ENCODE data around the gene DYRK1A.
"Not testable (repeated sequence)": the region's sequence is repeated elsewhere in the genome, so short reads cannot be mapped to it uniquely, and the experiment has no call there.

DYRK1A gene

DNA sequence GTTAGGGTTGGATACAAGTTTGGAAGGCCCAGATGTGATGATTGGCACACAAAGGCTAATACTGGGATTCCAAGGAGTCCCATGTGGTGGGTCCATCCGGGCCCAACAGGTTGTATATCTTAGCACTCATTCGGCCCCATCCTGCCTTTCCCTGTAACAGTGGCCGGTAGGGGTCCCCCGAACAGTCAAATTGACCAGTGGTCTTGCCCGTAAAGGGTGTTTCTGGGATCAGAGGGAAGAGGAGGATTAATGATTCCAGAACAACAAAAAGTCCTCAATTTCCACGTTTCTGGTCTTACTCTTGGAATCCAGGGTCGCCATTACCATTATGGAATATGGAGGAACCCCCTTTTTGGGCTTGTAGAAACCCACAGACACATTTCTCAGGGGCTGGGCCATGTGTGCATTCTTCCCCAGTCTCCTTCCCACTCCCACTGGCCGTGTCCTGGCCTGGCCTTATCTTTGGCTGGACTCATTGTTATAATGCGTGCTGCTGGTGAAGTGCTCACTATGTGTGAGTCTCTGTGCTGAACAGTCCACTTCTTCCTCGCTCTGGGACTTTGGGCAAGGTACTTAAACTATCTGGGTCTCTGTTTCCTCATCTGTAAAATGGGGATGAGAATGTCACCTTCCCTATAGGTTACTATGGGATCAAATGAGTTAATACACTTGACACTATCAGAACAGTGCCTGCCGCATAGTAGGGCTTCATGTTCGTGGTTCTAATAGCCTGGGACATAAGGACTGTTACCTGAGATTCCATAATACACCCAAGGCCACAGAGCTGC lies 161.8 kb downstream of the DYRK1A start:
- no peak for DNase-seq (ENCODE audit: low spot score)

DNA sequence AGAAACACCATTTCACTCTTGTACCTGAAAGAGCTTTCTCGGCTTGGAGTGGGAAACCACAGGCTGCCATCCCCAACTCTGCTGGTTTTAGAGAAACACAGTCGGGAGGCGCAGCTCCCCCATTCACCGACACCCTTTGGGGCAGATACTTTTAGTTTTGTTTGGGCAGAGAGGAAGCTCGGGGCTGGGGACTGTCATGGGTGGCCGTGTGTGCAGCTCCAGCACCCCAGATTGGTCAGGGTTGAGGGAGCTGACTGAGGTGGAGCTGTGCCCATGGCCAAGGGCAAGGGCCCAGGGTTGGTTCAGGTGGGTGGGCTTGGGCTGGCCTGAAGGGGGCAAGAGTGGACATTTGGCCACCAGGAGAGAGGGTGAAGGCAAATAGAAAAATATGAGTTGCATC lies 163.1 kb downstream of the DYRK1A start:
- no peak for DNase-seq (ENCODE audit: low spot score)

DNA sequence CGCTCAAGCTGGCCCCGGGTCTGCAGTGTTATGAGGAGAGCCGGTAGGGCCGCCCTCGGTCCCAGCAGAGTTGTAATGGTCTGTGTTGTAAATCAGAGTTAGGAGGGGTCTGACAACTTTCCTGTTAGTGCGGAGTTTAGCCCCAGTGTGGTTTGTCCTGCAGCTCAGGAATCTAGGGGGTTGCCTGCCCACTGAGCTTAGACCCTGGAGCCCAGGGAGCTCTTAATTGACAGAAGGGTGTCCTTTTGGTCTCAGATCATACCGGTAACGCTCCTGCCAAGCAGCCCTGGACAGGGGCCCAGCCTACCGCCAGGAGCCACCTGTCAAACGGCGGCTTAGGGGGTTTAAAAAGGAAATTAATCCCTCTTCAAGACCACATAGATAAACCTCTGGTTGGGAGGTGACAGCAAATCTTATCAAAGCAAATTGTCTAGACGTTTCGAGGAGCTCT lies 164.4 kb downstream of the DYRK1A start:
- DNase-seq (ENCODE audit: low spot score): no peak

DNA sequence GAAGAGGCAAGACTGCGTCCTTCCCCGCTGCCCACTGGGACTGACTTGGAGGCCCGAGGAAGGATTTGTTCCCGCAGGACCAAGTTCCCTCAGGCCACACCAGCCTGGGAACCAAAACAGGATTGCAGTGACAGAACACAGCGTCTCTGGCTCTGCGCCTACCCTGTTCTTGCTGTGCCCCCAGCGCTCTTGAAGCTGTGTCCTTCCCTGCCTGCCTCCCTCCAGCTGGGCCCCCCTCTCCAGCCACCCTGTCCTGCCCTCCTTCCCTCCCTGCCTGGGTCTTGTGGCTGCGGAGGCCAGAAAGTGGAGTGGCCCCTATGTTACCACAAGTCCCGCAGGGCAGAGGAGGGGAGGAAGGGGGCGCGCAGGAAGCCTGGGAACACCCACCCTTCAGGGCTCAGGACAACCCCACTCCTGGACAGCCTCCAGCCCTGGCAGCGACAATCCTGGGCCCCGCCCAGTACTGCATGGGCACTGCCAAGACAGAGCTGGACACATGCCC lies 164.9 kb downstream of the DYRK1A start:
- peak; percentile 20 for DNase-seq (ENCODE audit: low spot score)

DNA sequence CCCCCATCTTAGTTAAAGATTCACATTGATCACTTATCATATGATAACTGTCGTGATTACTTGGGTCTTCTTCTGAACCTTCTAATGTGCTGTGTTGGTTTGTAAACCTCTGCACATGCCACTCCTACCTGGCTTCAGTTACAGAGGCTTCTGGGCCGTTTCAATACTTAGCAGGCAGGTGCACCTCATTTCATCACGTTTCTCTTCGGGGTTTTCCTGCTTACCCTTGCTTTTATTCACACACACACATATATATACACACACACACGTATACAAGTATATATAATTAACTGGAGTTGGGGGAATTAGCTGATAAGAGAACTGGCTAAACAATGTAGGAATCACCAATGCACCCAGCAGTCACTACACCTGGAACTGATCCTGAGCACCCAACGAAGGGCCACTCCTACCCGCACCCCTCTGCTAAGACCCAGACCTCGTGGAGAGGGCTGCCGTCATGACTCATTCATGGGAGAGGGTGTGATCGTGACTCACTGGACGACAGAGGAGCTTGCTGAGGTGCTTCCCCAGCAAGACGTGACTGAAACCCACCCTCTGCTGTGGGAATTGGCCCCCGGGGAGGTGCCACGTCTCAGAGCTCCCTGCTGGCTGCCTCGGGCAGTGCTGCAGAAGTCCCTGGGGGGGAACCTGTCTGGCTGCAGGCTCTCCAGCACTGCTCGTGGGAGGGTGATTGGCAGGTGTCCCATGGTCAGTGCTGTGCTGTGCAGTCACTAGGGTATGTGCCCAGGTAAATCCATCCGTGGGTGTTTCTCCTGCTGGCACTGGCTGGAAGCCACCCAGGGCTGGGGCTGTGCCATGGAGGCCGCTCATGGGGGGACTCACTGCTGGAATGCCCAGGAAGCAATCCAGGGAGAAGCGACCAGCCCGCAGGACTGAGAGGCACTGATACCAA lies 166.6 kb downstream of the DYRK1A start:
- no peak for DNase-seq (ENCODE audit: low spot score)

DNA sequence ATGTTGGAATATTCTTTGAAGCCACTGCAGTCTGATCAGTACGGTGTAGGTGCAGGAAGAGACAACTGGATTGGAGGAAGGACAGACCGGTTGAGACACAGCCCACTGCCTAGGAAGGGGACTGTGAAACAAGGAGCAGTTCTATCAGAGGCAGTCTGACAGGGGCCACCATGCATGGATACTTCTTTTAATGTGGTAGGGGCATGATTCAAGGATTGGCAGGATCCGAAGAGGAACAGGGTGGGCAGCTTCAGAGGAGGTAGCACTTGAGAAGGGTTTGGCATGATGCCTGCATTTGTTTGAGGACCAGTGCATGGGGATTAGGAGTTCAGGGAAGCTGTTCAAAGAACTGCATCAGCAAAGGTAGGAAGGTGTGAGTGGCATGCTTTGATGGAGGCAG lies 167.9 kb downstream of the DYRK1A start:
- no peak for DNase-seq (ENCODE audit: low spot score)

DNA sequence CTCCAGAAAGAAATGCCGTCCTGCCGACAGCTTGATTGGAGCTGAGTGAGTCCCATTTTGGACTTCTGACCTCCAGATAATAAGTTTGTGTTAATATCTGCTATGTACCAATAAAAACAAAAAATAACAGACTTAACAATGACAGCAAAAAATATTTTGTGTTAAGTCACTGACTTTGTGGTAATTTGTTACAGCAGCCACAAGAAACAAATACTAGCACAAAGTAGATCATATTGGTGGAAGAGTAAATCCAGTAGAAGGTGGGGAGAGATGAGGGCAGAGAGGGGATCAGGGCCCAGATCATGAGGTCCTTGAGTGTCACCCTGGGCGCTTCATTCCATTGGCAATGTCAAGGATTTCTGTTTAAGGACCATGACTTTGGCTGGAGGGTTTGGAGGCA lies 168.6 kb downstream of the DYRK1A start:
- DNase-seq (ENCODE audit: low spot score): no peak

DNA sequence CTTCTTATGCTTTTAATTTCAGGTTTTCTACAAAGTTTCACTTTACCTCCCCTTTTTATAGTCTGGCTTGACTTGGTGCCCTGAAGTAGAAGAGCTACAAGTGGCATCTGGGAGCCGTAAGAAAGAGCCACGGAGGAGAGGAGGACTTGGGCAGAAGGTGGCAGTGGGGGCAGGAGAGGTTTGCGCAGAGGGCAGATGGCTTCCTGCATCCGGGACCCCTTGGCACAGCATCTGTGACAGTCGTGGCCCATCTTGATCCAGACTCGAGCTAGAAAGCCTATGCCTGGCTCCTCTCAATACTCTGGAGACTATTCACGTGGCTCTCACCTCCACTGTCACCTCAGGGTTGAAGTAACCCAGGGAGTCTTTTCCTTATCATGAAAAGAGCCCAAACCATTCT lies 169.1 kb downstream of the DYRK1A start:
- DNase-seq (ENCODE audit: low spot score): no peak

DNA sequence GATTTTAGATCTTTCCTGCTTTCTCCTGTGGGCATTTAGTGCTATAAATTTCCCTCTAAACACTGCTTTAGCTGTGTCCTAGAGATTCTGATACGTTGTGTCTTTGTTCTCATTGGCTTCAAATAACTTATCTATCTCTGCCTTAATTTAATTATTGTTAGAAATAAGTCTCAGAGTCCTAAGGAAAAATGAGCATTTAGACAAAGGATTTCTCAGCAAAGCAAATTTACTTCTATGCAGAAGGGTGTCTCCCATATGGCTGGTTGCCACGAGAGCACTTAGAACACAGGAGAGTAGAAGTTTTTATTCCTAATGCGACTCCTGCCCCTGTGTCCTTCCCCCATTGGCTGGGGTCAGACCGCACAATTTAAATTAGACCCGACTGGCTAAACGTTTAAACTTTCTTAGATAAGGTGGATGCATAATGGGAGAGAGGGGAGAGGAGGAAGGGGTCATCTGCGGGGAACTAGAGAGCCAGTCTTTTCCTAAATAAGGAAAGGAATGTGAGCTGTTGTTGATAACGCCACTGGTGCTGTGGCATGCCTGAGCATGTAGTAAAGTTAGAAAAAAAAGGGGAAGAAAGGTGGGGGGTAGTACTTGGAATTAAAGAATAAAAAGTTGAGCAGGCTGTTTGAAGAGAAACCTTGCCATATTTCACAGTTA lies 170.2 kb downstream of the DYRK1A start:
- DNase-seq (ENCODE audit: low spot score): no peak

DNA sequence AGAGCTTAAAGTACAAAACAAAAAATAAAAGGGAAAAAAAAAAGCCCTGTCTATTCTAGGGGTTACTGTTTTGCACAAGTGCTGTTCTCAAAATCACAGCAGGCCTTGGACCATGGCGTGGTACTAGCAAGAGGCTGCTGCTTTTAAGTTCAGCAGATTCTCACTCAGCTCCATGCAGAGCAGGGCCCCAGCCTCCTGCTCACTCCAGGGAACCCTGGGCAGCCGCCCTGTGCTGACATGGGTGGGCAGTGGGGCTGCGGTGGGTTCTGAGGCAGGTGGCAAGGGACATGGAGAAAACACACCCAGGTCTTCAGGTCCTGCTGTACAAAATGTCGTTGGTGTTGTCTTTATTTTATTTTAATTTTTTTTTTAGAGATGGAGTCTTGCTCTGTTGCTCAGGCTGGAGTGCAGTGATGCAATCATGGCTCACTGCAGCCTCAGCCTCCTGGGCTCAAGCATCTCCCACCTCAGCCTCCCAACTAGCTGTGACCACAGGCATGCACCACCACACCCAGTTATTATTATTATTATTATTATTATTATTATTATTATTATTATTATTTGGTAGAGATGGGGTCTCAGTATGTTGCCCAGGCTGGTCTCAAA lies 170.9 kb downstream of the DYRK1A start:
- no peak for DNase-seq (ENCODE audit: low spot score)

DNA sequence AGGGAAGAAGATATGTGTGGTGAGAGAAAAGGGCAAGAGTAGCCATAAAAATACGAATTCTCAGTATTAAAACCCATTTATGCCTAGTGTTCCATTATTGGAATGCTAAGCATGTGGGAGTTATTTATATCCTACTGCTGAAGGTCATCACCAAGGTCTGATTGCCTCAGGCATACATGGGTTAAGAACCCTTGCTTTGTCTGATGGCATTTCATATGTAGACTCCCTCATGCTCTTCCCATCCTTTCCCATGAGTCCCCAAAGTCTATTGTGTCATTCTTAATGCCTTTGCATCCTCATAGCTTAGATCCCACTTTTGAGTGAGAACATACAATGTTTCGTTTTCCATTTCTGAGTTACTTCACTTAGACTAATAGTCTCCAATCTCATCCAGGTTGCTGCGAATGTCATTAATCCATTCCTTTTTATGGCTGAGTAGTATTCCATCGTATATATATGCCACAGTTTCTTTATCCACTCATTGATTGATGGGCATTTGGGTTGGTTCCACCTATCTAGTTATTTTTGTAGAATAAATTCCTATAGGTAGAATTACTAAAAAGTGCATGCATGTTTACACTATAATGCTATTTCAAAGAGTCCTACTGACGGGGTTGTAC lies 172.5 kb downstream of the DYRK1A start:
- DNase-seq (ENCODE audit: low spot score): no peak

DNA sequence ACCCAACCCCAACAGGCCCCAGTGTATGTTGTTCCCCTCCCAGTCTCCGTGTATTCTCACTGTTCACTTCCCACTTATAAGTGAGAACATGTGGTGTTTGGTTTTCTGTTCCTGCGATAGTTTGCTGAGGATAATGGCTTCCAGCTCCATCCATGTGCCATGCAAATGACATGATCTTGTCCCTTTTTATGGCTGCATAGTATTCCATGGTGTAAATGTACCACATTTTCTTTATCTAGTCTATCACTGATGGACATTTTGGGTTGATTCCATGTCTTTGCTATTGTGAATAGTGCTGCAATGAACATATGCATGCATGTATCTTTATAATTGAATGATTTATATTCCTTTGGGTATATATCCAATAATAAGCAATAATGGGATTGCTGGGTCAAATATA lies 174.6 kb downstream of the DYRK1A start:
- not testable (repeated sequence) for DNase-seq (ENCODE audit: low spot score)

DNA sequence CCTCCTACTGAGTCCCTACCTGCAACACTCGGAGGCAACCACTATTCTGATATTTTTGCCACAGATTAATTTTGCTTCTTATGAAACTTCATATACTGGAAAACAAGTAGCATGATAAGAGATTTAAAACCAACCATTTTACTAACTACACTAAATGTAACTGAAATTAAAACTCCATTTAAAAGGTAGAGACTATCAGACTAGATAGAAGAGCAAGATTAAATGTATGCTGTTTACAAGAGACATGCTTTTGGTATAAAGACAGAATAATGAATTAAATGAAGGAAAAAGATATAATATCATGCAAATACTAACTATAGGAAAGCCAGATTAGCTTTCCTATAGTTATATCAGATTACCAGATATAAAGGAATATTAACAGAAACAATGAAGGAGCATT lies 175.9 kb downstream of the DYRK1A start:
- DNase-seq (ENCODE audit: low spot score): no peak

DNA sequence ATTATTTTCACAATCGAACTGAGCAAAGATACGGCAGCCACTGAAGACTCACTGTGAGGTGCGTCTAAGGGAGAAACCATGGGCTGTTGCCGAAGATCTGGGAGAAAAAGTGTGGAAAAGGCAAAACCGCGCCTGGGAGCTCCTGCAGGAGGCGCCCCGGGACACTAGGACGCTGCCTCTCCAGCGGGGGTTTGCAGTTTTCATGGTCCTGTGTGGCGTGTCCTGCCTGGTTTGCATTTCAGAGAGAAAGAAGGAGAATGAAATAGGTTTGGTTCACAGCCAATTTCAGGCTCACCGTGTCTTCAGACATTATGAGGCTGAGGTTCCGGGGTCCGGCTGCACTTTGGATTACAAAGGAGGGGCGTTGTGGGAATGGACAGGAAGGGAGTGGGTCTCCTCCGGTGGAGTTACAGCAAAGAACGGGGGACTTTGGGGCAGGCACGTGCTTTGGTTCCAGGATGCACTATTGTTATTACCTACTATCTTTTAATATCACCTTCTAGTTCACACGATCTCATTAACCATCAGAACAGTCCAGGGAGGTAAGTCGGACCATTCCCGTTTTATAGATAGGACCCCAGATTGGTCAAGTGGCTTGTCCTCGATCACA lies 179.8 kb downstream of the DYRK1A start:
- no peak for DNase-seq (ENCODE audit: low spot score)

DNA sequence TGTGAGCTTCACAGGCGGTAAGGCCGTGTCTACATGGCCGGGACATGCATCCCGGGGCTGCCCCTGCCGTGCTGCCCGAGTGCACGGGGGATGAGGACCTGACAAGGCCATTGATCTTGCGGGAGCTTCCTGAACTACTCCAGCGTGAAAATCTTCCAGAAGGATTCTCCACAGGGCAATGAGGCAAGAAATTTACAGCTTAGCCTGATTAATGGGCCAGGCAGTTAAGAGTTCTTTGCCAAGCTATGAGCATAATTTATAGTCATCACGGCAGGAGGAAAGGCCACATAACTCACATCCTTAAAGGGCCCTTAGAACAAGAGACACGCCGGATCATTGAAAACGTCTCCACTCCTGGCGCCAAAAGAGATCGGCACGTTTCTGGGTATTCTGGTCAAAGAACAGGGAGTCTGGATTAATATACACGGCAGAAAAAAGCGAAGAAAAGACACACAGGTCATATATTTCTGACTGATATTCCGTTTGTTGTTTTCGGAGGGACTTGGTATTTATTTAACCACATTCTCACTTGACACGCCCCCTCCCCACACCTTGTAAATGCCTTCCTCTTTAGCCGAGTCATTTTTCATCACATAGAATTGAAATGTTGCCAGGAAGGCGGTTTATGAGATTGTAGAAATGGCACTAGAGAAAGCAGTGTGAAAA lies 180.5 kb downstream of the DYRK1A start:
- no peak for DNase-seq (ENCODE audit: low spot score)

DNA sequence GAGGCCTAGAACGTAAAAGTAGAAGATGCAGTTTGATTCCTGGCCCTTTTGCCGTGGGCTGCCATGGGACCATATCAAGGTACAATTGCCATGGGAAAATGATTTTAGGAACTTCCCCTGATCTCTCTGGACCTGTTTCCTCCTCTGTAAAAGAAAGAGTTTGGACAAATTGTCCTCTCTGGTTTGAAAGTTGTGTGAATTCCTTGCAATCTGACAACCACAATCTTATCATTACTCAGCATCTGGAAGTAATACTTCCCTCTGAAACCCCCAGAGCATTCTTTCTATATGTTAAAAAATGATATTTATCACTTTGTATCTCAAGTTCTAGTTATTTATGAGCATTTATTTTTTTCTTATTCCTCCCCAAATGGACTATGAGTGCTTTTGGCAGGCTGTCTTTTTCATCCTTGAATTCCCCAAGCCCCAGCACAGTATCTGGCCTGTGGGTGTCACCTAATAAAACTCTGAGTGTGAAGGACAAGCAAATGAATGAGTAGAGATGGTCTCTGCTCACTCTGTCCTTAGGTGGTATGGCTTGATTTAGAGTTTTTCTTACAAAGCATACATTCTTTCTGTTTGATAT lies 181.1 kb downstream of the DYRK1A start:
- DNase-seq (ENCODE audit: low spot score): no peak

DNA sequence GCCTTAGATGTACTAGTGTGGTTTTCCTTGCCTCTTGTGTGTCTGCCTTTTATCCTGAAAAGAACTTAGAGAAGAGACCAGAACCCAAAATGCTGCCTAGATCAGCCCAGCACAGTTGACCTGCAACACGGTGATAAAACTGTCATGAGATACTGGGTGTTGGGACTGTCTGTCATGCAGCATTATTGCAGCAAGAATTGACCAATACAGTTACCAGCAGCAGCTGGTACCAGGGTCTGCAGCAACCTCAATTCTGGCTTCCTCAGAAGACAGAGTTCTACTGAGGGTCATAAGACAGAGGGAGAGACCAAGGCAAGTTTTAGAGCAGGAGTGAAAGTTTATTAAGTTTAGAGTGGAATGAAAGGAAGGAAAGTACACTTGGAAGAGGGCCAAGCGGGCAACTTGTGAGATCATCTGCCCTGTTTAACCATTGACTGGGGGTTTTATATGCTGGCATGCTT lies 182.0 kb downstream of the DYRK1A start:
- DNase-seq (ENCODE audit: low spot score): no peak

DNA sequence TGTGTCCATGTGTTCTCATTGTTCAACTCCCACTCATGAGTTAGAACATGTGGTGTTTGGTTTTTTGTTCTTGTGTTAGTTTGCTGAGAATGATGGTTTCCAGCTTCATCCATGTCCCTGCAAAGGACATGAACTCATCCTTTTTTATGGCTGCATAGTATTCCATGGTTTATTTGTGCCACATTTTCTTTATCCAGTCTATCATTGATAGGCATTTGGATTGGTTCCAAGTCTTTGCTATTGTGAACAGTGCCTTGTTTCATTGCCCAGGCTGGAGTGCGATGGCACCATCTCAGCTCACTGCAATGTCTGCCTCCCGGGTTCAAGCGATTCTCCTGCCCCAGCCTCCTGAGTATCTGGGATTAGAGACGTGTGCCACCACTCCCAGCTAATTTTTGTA lies 183.2 kb downstream of the DYRK1A start:
- not testable (repeated sequence) for DNase-seq (ENCODE audit: low spot score)

DNA sequence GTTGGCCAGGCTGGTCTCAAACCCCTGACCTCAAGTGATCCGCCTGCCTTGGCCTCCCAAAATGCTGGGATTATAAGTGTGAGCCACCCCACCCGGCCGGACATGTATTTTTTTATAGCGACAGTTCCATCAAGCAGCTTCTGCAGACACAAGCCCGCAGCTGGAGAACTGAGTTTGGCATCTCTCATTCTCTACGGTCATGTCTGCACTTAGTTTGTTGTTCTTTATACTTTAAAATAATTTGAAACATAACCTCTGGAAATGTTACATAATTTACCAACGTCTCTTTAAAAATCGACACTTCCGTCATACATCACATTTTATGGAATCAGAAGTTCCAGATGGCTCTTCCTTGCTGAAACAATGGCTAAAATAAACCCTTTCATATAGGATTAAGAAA lies 183.6 kb downstream of the DYRK1A start:
- DNase-seq (ENCODE audit: low spot score): no peak

Data from globus pallidus (tissue), 1 donor.